SU-DHL-6 (cell line): ENCODE data around the gene OPRM1.

Source experiments
- H2AFZ ChIP-seq: fragments of 200-600 bp; sonication (generic); 2 replicates; pipeline ENCODE4 v1.6.1; 2014; ENCODE audit warnings: low read depth, mild to moderate bottlenecking, moderate library complexity, mixed read lengths, antibody characterized with exemption, low read length; ENCODE audit not compliant: severe bottlenecking
- H3F3A ChIP-seq: fragments of 200-600 bp; shearing (Covaris generic); 2 replicates; pipeline ENCODE4 v1.6.0; 2016; ENCODE audit warnings: antibody characterized with exemption, mild to moderate bottlenecking; ENCODE audit not compliant: insufficient read depth
- H3K27ac ChIP-seq: fragments of 200-600 bp; sonication (generic); 2 replicates; pipeline ENCODE4 v1.5.1; 2016; ENCODE audit warnings: low read depth, mild to moderate bottlenecking, low read length, moderate library complexity, mixed read lengths
- H3K27me3 ChIP-seq: fragments of 200-600 bp; sonication (generic), shearing (Covaris generic); 2 replicates; pipeline ENCODE4 v1.6.0; 2014; ENCODE audit warnings: mild to moderate bottlenecking, low read length
- H3K36me3 ChIP-seq: fragments of 200-600 bp; sonication (generic); 2 replicates; pipeline ENCODE4 v1.6.1; 2014; ENCODE audit warnings: mild to moderate bottlenecking, low read length, mixed read lengths
- H3K4me2 ChIP-seq: fragments of 300-600, 200-600 bp; shearing (Covaris generic), sonication (generic); 2 replicates; pipeline ENCODE4 v1.6.0; 2014; ENCODE audit warnings: low read length, low read depth, mild to moderate bottlenecking; ENCODE audit not compliant: poor library complexity, severe bottlenecking
- H3K4me3 ChIP-seq: fragments of 200-600 bp; sonication (generic); 2 replicates; pipeline ENCODE4 v1.5.1; 2014; ENCODE audit warnings: antibody characterized with exemption, low read length, mild to moderate bottlenecking, mixed read lengths; ENCODE audit not compliant: insufficient read depth, poor library complexity, severe bottlenecking
- H3K79me2 ChIP-seq: fragments of 200-600 bp; sonication (generic); 2 replicates; pipeline ENCODE4 v1.6.1; 2014; ENCODE audit warnings: mild to moderate bottlenecking, low read length, moderate library complexity; ENCODE audit not compliant: insufficient read depth
- H3K9ac ChIP-seq: fragments of 200-600 bp; sonication (generic); 2 replicates; pipeline ENCODE4 v1.7.0; 2014; ENCODE audit warnings: mild to moderate bottlenecking, low read length
- H3K9me2 ChIP-seq: fragments of 200-600 bp; sonication (generic); replicated peaks from 2 replicates; pipeline ENCODE4 v1.6.1; 2014; ENCODE audit warnings: low read length; ENCODE audit not compliant: insufficient read depth
- H3K9me3 ChIP-seq: fragments of 200-600 bp; sonication (generic); 2 replicates; pipeline ENCODE4 v1.6.1; 2014; ENCODE audit warnings: low read length, mixed read lengths; ENCODE audit not compliant: insufficient read depth
- H4K20me1 ChIP-seq: fragments of 200-600 bp; sonication (generic); 2 replicates; pipeline ENCODE4 v1.6.1; 2014; ENCODE audit warnings: low read depth, mild to moderate bottlenecking, antibody characterized with exemption, low read length, moderate library complexity, mixed read lengths
- CTCF ChIP-seq: fragments of 200-600 bp; sonication (generic); IDR thresholded peaks from one replicate; pipeline ENCODE4 v1.5.1; 2017; ENCODE audit warnings: antibody characterized with exemption, mild to moderate bottlenecking, low read length, moderate library complexity; ENCODE audit not compliant: insufficient read depth, poor library complexity, severe bottlenecking
- EZH2phosphoT487 ChIP-seq: fragments of 200-600 bp; sonication (generic), shearing (Covaris generic); conservative IDR thresholded peaks from 2 replicates; pipeline ENCODE4 v1.6.1; 2018; ENCODE audit warnings: mild to moderate bottlenecking, antibody characterized with exemption, low read length, moderate library complexity, mixed read lengths

The OPRM1 gene

GRCh38 chr6:154096316-154096715, 57.3 kb downstream of the OPRM1 start:
- no peaks in the 10 kb centered on the region for H3K9me3 ChIP-seq
- H4K20me1 ChIP-seq: no peaks in the 10 kb centered on the region
- H3K4me2 ChIP-seq: no peak overlapping the region
- no peak overlapping the region for H3K27ac ChIP-seq
- no peak overlapping the region for H2AFZ ChIP-seq
- no peaks in the 10 kb centered on the region for H3K9me2 ChIP-seq
- H3K27me3 ChIP-seq: no peaks in the 10 kb centered on the region
- no peaks in the 10 kb centered on the region for H3K79me2 ChIP-seq
- H3K36me3 ChIP-seq: no peaks in the 10 kb centered on the region
- H3K4me3 ChIP-seq: no peak overlapping the region
- TF ChIP-seq CTCF (no peak), EZH2phosphoT487 (no peak)
- H3K9ac ChIP-seq: no peak overlapping the region
- no peaks in the 10 kb centered on the region for H3F3A ChIP-seq

- no peaks in the 10 kb centered on the region for H3K9me2 ChIP-seq
- H3K36me3 ChIP-seq: no peaks in the 10 kb centered on the region
- H3K9me3 ChIP-seq: no peaks in the 10 kb centered on the region
- no peak overlapping the region for H3K4me2 ChIP-seq
- no peak overlapping the region for H3K9ac ChIP-seq
- H2AFZ ChIP-seq: no peak overlapping the region
- H3F3A ChIP-seq: no peaks in the 10 kb centered on the region
- no peaks in the 10 kb centered on the region for H4K20me1 ChIP-seq
- no peaks in the 10 kb centered on the region for H3K79me2 ChIP-seq
- H3K4me3 ChIP-seq: no peak overlapping the region
- no peak overlapping the region for H3K27ac ChIP-seq
- no peaks in the 10 kb centered on the region for H3K27me3 ChIP-seq
- TF ChIP-seq EZH2phosphoT487: no peak
- TF ChIP-seq CTCF: no peak
These were observed 57.8 kb downstream of the OPRM1 start for GRCh38 chr6:154096834-154097233.

GRCh38 chr6:154099211-154099610, 60.2 kb downstream of the OPRM1 start:
- Histone ChIP-seq H3K4me2 (no peak overlapping the region), H3F3A (no peaks in the 10 kb centered on the region), H4K20me1 (no peaks in the 10 kb centered on the region), H3K36me3 (no peaks in the 10 kb centered on the region), H3K4me3 (no peak overlapping the region), H3K27ac (no peak overlapping the region), H2AFZ (no peak overlapping the region), H3K9ac (no peak overlapping the region), H3K9me2 (no peaks in the 10 kb centered on the region), H3K79me2 (no peaks in the 10 kb centered on the region), H3K27me3 (no peaks in the 10 kb centered on the region), H3K9me3 (no peaks in the 10 kb centered on the region)
- TF ChIP-seq EZH2phosphoT487 (no peak), CTCF (no peak)
